HepG2 (cell line): ENCODE data around the gene C3orf80. TPM values are rescaled to one million over a fixed set of nuclear protein-coding genes. Genes with fewer than 3 reads are reported as not detected.

Experiments used
- CREM ChIP-seq, 2 experiments: sonication (generic) in 1 of 2; formaldehyde crosslinking in 1 of 2; IDR thresholded peaks; 2 replicates each; pipeline versions ENCODE4 v1.4.0 to v1.6.1; 2016 to 2020; ENCODE audit warnings: antibody characterized with exemption in 1 of 2, mild to moderate bottlenecking in 1 of 2, missing genetic modification reagents in 1 of 2
- CTCF ChIP-seq: sonication (generic); formaldehyde crosslinking; IDR thresholded peaks from 2 replicates; pipeline ENCODE4 v1.5.0; 2020; ENCODE audit warnings: mild to moderate bottlenecking, missing genetic modification reagents, moderate library complexity
- MEIS2 ChIP-seq: sonication (generic); formaldehyde crosslinking; IDR thresholded peaks from 2 replicates; pipeline ENCODE4 v1.9.0; 2021; ENCODE audit warnings: mild to moderate bottlenecking, missing genetic modification reagents
- SMAD9 ChIP-seq: sonication (generic); formaldehyde crosslinking; IDR thresholded peaks from 2 replicates; pipeline ENCODE4 v1.5.1; 2020; ENCODE audit warnings: mild to moderate bottlenecking, missing genetic modification reagents
- TFDP1 ChIP-seq: IDR thresholded peaks from 2 replicates; pipeline ENCODE4 v1.6.1; 2016; ENCODE audit warnings: missing compliant biosample characterization, missing genetic modification reagents, borderline replicate concordance
- ZFY ChIP-seq: sonication (generic); formaldehyde crosslinking; IDR thresholded peaks from 2 replicates; pipeline ENCODE4 v1.4.0; 2020; ENCODE audit warnings: missing genetic modification reagents
- ZNF589 ChIP-seq: sonication (generic); formaldehyde crosslinking; conservative IDR thresholded peaks from 2 replicates; pipeline ENCODE4 v1.8.0; 2022; ENCODE audit warnings: mild to moderate bottlenecking, moderate library complexity, missing genetic modification reagents
- ZNF605 ChIP-seq: sonication (generic); formaldehyde crosslinking; IDR thresholded peaks from 2 replicates; pipeline ENCODE4 v1.8.0; 2022; ENCODE audit warnings: mild to moderate bottlenecking, missing genetic modification reagents
- ZNF800 ChIP-seq: sonication (generic); formaldehyde crosslinking; IDR thresholded peaks from 2 replicates; pipeline ENCODE4 v1.4.0; 2020; ENCODE audit warnings: missing genetic modification reagents
- ZSCAN21 ChIP-seq: sonication (generic); formaldehyde crosslinking; IDR thresholded peaks from 2 replicates; pipeline ENCODE4 v1.8.0; 2022; ENCODE audit warnings: mild to moderate bottlenecking, missing genetic modification reagents, moderate library complexity, borderline replicate concordance
- polyA plus RNA-seq, 8 experiments: library from polyadenylated mRNA; depleted of rRNA in 3 of 8; stranded (reverse) in 7 of 8; unstranded in 1 of 8; fragments of >200 nt; fragmentation: Illumina TruSeq in 4 of 8; extraction: Trizol in 4 of 8; gene quantifications; 2 replicates each; pipeline versions ENCODE4 v1.2.1 to v1.2.3, GENCODE V29; 2011 to 2016; ENCODE audit warnings: low read depth in 4 of 8, missing spikeins in 1 of 8, mixed read lengths in 1 of 8; ENCODE audit not compliant: insufficient read depth in 1 of 8
- total RNA-seq, 5 experiments: library from RNA; depleted of rRNA; stranded (reverse); fragments of >200 nt; fragmentation: Illumina TruSeq; extraction: Trizol; gene quantifications; 2 replicates each; pipeline ENCODE4 v1.2.3, GENCODE V29; 2016; ENCODE audit warnings: low read depth in 1 of 5
- TF ChIP-seq, protein P1 (sequence below): sonication (generic); formaldehyde crosslinking; IDR thresholded peaks from 2 replicates; pipeline ENCODE4 v1.8.0; 2022; ENCODE audit warnings: low read depth, missing genetic modification reagents
- TF ChIP-seq, protein P2 (sequence below): sonication (generic); formaldehyde crosslinking; IDR thresholded peaks from 2 replicates; pipeline ENCODE4 v1.4.0; 2020; ENCODE audit warnings: missing genetic modification reagents
- TF ChIP-seq, protein P3 (sequence below): sonication (generic); formaldehyde crosslinking; IDR thresholded peaks from 2 replicates; pipeline ENCODE4 v1.4.0; 2020; ENCODE audit warnings: missing genetic modification reagents
- TF ChIP-seq, protein P4 (sequence below): sonication (generic); formaldehyde crosslinking; IDR thresholded peaks from 2 replicates; pipeline ENCODE4 v1.4.0; 2020; ENCODE audit warnings: missing genetic modification reagents

Gene C3orf80
- total and polyA plus RNA-seq, 2 of the 13 experiments (the other 11 are each of a cell fraction or from before 2014, with no cell fraction given): 0.03 to 0.04 TPM

DNA sequence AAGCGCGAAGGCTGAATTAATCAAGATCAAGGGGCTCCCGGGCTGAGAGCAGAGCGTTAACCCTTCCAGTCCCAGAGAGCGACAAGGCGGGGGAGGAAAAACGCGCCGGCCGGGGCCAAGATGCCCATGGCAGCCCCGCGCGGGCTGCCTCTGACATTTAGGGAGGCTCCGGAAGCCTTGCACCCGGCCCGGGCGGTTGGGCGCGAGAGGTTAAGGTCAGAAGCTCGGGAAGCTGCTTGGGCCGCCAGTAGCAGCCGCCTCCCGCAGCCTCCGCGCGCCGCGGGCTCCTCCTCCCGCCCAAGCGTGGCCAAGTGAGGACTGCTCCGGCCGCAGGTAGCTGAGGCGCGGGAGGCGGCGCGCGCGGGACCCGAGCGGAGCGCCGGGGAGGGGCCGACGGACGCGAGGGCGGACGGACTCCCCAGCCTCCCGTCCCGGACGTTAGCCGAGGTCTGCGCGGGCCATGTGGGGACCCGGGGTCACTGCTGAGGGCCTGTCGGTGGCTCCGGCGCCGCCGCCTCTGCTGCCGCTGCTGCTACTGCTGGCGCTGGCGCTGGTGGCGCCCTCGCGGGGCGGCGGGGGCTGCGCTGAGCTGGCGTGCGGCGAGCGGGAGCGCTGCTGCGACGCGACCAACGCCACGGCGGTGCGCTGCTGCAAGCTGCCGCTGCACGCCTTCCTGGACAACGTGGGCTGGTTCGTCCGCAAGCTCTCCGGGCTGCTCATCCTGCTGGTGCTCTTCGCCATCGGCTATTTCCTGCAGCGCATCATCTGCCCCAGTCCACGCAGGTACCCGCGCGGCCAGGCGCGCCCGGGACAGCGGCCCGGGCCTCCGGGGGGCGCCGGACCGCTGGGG is at the start of gene C3orf80 (continued):
- TF ChIP-seq, protein P1, sequence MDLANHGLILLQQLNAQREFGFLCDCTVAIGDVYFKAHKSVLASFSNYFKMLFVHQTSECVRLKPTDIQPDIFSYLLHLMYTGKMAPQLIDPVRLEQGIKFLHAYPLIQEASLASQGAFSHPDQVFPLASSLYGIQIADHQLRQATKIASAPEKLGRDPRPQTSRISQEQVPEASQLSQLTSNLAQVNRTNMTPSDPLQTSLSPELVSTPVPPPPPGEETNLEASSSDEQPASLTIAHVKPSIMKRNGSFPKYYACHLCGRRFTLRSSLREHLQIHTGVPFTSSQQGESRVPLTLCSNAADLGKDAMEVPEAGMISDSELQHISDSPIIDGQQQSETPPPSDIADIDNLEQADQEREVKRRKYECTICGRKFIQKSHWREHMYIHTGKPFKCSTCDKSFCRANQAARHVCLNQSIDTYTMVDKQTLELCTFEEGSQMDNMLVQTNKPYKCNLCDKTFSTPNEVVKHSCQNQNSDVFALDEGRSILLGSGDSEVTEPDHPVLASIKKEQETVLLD: 0 out of 2 replicates have a peak, but pooled peaks have one; percentile 26
- TF ChIP-seq, protein P2, sequence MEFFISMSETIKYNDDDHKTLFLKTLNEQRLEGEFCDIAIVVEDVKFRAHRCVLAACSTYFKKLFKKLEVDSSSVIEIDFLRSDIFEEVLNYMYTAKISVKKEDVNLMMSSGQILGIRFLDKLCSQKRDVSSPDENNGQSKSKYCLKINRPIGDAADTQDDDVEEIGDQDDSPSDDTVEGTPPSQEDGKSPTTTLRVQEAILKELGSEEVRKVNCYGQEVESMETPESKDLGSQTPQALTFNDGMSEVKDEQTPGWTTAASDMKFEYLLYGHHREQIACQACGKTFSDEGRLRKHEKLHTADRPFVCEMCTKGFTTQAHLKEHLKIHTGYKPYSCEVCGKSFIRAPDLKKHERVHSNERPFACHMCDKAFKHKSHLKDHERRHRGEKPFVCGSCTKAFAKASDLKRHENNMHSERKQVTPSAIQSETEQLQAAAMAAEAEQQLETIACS (CRISPR knock-in tag): 0 out of 2 replicates have a peak, but pooled peaks have one; percentile 13
- TF ChIP-seq SMAD9 (CRISPR knock-in tag): no peak
- TF ChIP-seq ZNF800: peak; percentile 58; the same call in 1 of the 2 replicates
- peak; percentile 47; the same call in 1 of the 2 replicates for TF ChIP-seq ZNF589
- TF ChIP-seq TFDP1: peak; percentile 57; the same call in 1 of the 2 replicates
- peak; percentile 47; the same call in 1 of the 2 replicates for TF ChIP-seq ZFY (CRISPR knock-in tag)
- TF ChIP-seq, protein P3, sequence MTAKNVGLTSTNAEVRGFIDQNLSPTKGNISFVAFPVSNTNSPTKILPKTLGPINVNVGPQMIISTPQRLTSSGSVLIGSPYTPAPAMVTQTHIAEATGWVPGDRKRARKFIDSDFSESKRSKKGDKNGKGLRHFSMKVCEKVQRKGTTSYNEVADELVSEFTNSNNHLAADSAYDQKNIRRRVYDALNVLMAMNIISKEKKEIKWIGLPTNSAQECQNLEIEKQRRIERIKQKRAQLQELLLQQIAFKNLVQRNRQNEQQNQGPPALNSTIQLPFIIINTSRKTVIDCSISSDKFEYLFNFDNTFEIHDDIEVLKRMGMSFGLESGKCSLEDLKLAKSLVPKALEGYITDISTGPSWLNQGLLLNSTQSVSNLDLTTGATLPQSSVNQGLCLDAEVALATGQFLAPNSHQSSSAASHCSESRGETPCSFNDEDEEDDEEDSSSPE: peak; percentile 26; the same call in 1 of the 2 replicates
- TF ChIP-seq, protein P4, sequence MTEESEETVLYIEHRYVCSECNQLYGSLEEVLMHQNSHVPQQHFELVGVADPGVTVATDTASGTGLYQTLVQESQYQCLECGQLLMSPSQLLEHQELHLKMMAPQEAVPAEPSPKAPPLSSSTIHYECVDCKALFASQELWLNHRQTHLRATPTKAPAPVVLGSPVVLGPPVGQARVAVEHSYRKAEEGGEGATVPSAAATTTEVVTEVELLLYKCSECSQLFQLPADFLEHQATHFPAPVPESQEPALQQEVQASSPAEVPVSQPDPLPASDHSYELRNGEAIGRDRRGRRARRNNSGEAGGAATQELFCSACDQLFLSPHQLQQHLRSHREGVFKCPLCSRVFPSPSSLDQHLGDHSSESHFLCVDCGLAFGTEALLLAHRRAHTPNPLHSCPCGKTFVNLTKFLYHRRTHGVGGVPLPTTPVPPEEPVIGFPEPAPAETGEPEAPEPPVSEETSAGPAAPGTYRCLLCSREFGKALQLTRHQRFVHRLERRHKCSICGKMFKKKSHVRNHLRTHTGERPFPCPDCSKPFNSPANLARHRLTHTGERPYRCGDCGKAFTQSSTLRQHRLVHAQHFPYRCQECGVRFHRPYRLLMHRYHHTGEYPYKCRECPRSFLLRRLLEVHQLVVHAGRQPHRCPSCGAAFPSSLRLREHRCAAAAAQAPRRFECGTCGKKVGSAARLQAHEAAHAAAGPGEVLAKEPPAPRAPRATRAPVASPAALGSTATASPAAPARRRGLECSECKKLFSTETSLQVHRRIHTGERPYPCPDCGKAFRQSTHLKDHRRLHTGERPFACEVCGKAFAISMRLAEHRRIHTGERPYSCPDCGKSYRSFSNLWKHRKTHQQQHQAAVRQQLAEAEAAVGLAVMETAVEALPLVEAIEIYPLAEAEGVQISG (CRISPR knock-in tag): peak; percentile 38; the same call in 1 of the 2 replicates
- no peak for TF ChIP-seq ZNF605
- TF ChIP-seq CTCF (CRISPR knock-in tag): peak; percentile 47
- TF ChIP-seq CREM (IDR thresholded peaks at IDR 0.05): no peak
- no peak for TF ChIP-seq CREM (CRISPR knock-in tag; IDR thresholded peaks at IDR 0.05)
- peak; percentile 28; the same call in 1 of the 2 replicates for TF ChIP-seq ZSCAN21 (CRISPR knock-in tag)
- TF ChIP-seq MEIS2 (CRISPR knock-in tag): peak; percentile 45; the same call in 1 of the 2 replicates
